Keratinocyte (primary cell): ENCODE results near the gene TLE6. TPM values are rescaled to one million over a fixed set of nuclear protein-coding genes. Genes with fewer than 3 reads are reported as not detected.

Source experiments
- DNase-seq: peaks from one replicate; pipeline ENCODE4 v3.0.0-alpha.2; 2011; ENCODE audit warnings: low read depth, missing footprints, low spot score
- FAIRE-seq: peaks from 2 replicates; lab custom pipeline; 2011; peaks lifted over from hg19 to GRCh38; lab: Jason Lieb, UNC
- H2AFZ ChIP-seq: 2 replicates; pipeline ENCODE4 v1.6.0; 2012; ENCODE audit warnings: low read length, control low read depth, inconsistent platforms; ENCODE audit not compliant: control insufficient read depth
- H3K27ac ChIP-seq: 2 replicates; pipeline ENCODE4 v1.5.1; 2011; ENCODE audit warnings: low read length; ENCODE audit not compliant: control insufficient read depth, insufficient read depth
- H3K27me3 ChIP-seq: 3 replicates; pipeline ENCODE4 v1.6.0; 2011; ENCODE audit warnings: low read length; ENCODE audit not compliant: control insufficient read depth, insufficient read depth; ENCODE audit errors: extremely low read depth
- H3K36me3 ChIP-seq, 2 experiments: 2 replicates in 1 of 2; 3 replicates in 1 of 2; pipeline ENCODE4 v1.5.1; 2011; ENCODE audit warnings: low read length in 2 of 2, mild to moderate bottlenecking in 1 of 2; ENCODE audit not compliant: control insufficient read depth in 2 of 2, insufficient read depth in 2 of 2; ENCODE audit errors: extremely low read depth in 1 of 2
- H3K4me1 ChIP-seq: 3 replicates; pipeline ENCODE4 v1.5.1; 2011; ENCODE audit warnings: low read length; ENCODE audit not compliant: control insufficient read depth, insufficient read depth; ENCODE audit errors: extremely low read depth
- H3K4me2 ChIP-seq: 3 replicates; pipeline ENCODE4 v1.6.0; 2011; ENCODE audit warnings: low read depth, low read length; ENCODE audit not compliant: control insufficient read depth, insufficient read depth; ENCODE audit errors: extremely low read depth
- H3K4me3 ChIP-seq, 3 experiments: fragments of 200-600 bp in 1 of 3; sonication (generic) in 1 of 3; 2 replicates in 2 of 3; 3 replicates in 1 of 3; pipeline ENCODE4 v1.5.1; 2011 to 2016; ENCODE audit warnings: low read length in 3 of 3, mild to moderate bottlenecking in 3 of 3, control low read depth in 2 of 3, inconsistent platforms in 1 of 3, low read depth in 1 of 3, mixed read lengths in 1 of 3, mixed run types in 1 of 3, moderate library complexity in 1 of 3; ENCODE audit not compliant: control insufficient read depth in 2 of 3, insufficient read depth in 2 of 3; ENCODE audit errors: extremely low read depth in 1 of 3
- H3K79me2 ChIP-seq: 2 replicates; pipeline ENCODE4 v1.6.0; 2012; ENCODE audit warnings: low read length; ENCODE audit not compliant: control insufficient read depth, insufficient read depth
- H3K9ac ChIP-seq: 3 replicates; pipeline ENCODE4 v1.6.0; 2011; ENCODE audit warnings: low read length; ENCODE audit not compliant: control insufficient read depth, insufficient read depth; ENCODE audit errors: extremely low read depth
- H3K9me1 ChIP-seq: 3 replicates; pipeline ENCODE4 v1.6.0; 2011; ENCODE audit warnings: low read length; ENCODE audit not compliant: control insufficient read depth, insufficient read depth; ENCODE audit errors: extremely low read depth
- H3K9me3 ChIP-seq: 2 replicates; pipeline ENCODE4 v1.5.1; 2012; ENCODE audit warnings: low read depth, low read length; ENCODE audit not compliant: control insufficient read depth
- H4K20me1 ChIP-seq: 3 replicates; pipeline ENCODE4 v1.6.0; 2011; ENCODE audit warnings: low read length; ENCODE audit not compliant: control insufficient read depth, insufficient read depth; ENCODE audit errors: extremely low read depth
- CTCF ChIP-seq, 3 experiments: IDR thresholded peaks in 1 of 3; conservative IDR thresholded peaks in 1 of 3; optimal IDR thresholded peaks in 1 of 3; 2 replicates in 2 of 3; 3 replicates in 1 of 3; pipeline versions ENCODE3 to v1.5.1; 2011; ENCODE audit warnings: low read length in 3 of 3, mild to moderate bottlenecking in 3 of 3, moderate library complexity in 2 of 3, control low read depth in 1 of 3, inconsistent platforms in 1 of 3; ENCODE audit not compliant: insufficient read depth in 2 of 3; ENCODE audit errors: extremely low read depth in 1 of 3
- EZH2 ChIP-seq: IDR thresholded peaks from one replicate; pipeline ENCODE4 v1.6.1; 2012; ENCODE audit warnings: inconsistent platforms, mild to moderate bottlenecking, low read length, moderate library complexity
- dilution Hi-C: fragments of 300-500 bp; cut with MboI; formaldehyde crosslinking; loops from one replicate; pipeline ENCODE4 v1.7.0; 2020; ENCODE audit warnings: low sequenced_read_pairs; ENCODE audit not compliant: extremely low pct_ligation_motif_present
- polyA plus RNA-seq, 5 experiments: library from polyadenylated mRNA; depleted of rRNA in 3 of 5; stranded (reverse) in 3 of 5; stranded (forward) in 1 of 5; unstranded in 1 of 5; fragments of >200 nt; gene quantifications; 1 replicate in 1 of 5; 2 replicates in 3 of 5; 3 replicates in 1 of 5; pipeline versions ENCODE4 v1.2.1 to v1.2.3, GENCODE V29; 2011 to 2012; ENCODE audit warnings: missing spikeins in 2 of 5, low read depth in 1 of 5, low replicate concordance in 1 of 5

The TLE6 gene
- polyA plus RNA-seq, 1 donor (not counting 4 experiments of a cell fraction or from before 2014, with no cell fraction given), result 1.2 TPM

- TF ChIP-seq CTCF (optimal IDR thresholded peaks at IDR 0.05 in 1 of 3, IDR thresholded peaks at IDR 0.05 in 1 of 3, conservative IDR thresholded peaks at IDR 0.05 in 1 of 3; ENCODE audit: extremely low read depth in 1 of 3, insufficient read depth in 2 of 3, low read length in 3 of 3), result no peak
- TF ChIP-seq EZH2, result no peak
- no peaks in the 10 kb centered on the region for H4K20me1 ChIP-seq
- H3K4me1 ChIP-seq, result peaks cover 19% of the 10 kb centered on the region
- no peaks in the 10 kb centered on the region for H3K27me3 ChIP-seq
- DNase-seq (no peak), FAIRE-seq (no peak)
- no peak overlapping the region for H2AFZ ChIP-seq
- dilution Hi-C loops, result no loop called here
- no peaks in the 10 kb centered on the region for H3K36me3 ChIP-seq
- no peak overlapping the region for H3K27ac ChIP-seq
- no peaks in the 10 kb centered on the region for H3K79me2 ChIP-seq
- H3K9me1 ChIP-seq, result no peaks in the 10 kb centered on the region
- H3K4me2 ChIP-seq, result no peak overlapping the region
- no peaks in the 10 kb centered on the region for H3K9me3 ChIP-seq
- H3K4me3 ChIP-seq, result no peak overlapping the region
- no peak overlapping the region for H3K9ac ChIP-seq
Observed at GRCh38 chr19:2986951-2987524, 9.7 kb downstream of the TLE6 start.

- H3K4me2 ChIP-seq, result no peak overlapping the region
- TF ChIP-seq EZH2 (no peak), CTCF (optimal IDR thresholded peaks at IDR 0.05 in 1 of 3, IDR thresholded peaks at IDR 0.05 in 1 of 3, conservative IDR thresholded peaks at IDR 0.05 in 1 of 3; ENCODE audit: extremely low read depth in 1 of 3, insufficient read depth in 2 of 3, low read length in 3 of 3) (no peak)
- no peaks in the 10 kb centered on the region for H3K27me3 ChIP-seq
- dilution Hi-C loops, result no loop called here
- H3K4me3 ChIP-seq, result no peak overlapping the region
- no peaks in the 10 kb centered on the region for H3K9me3 ChIP-seq
- no peak overlapping the region for H3K9ac ChIP-seq
- H3K4me1 ChIP-seq, result peaks cover 15% of the 10 kb centered on the region
- H3K79me2 ChIP-seq, result no peaks in the 10 kb centered on the region
- DNase-seq, result no peak
- no peak overlapping the region for H2AFZ ChIP-seq
- no peaks in the 10 kb centered on the region for H3K9me1 ChIP-seq
- no peaks in the 10 kb centered on the region for H4K20me1 ChIP-seq
- no peak for FAIRE-seq
- H3K36me3 ChIP-seq, result no peaks in the 10 kb centered on the region
- no peak overlapping the region for H3K27ac ChIP-seq
Observed at GRCh38 chr19:2987797-2988196, 10.4 kb downstream of the TLE6 start.
